AG04450 (cell line): ENCODE data around the gene KRTCAP3. TPM values are rescaled to one million over a fixed set of nuclear protein-coding genes. Genes with fewer than 3 reads are reported as not detected.

Experiments
- CTCF ChIA-PET: fragments of 300-600, 350-600 bp; formaldehyde crosslinking; extraction: SDS; loops from one replicate; lab custom pipeline; 2022; ENCODE audit warnings: antibody characterized with exemption, inconsistent platforms; lab: Charles Lee
- POLR2A ChIA-PET: fragments of 350-600 bp; formaldehyde crosslinking; extraction: SDS; loops from one replicate; lab custom pipeline; 2021; ENCODE audit warnings: antibody characterized with exemption, inconsistent platforms; lab: Yijun Ruan, JAX
- DNase-seq: peaks from one replicate; pipeline ENCODE4 v3.0.0-alpha.2; 2011; ENCODE audit warnings: low read depth, low spot score
- H3K27ac ChIP-seq: one replicate; pipeline ENCODE4 v1.5.1; 2012; ENCODE audit warnings: low read depth, low read length, control low read depth
- H3K27me3 ChIP-seq: one replicate; pipeline ENCODE4 v1.6.0; 2012; ENCODE audit warnings: low read length; ENCODE audit not compliant: control insufficient read depth, insufficient read depth
- H3K4me3 ChIP-seq: 2 replicates; pipeline ENCODE4 v1.5.1; 2011; ENCODE audit warnings: mild to moderate bottlenecking, low read depth, low read length, control low read depth
- H3K9me3 ChIP-seq: 2 replicates; pipeline ENCODE4 v1.5.1; 2012; ENCODE audit warnings: low read length; ENCODE audit not compliant: control insufficient read depth, insufficient read depth
- CTCF ChIP-seq: IDR thresholded peaks from 2 replicates; pipeline ENCODE4 v1.5.1; 2011; ENCODE audit warnings: low read depth, low read length, control low read depth, inconsistent platforms
- polyA minus RNA-seq: library from RNA; depleted of rRNA, polyadenylated mRNA; stranded (reverse); fragments of >200 nt; gene quantifications from 2 replicates; pipeline ENCODE4 v1.2.3, GENCODE V29; 2011; rRNA and poly(A)+ RNA removed
- polyA plus RNA-seq: library from polyadenylated mRNA; depleted of rRNA; stranded (reverse); fragments of >200 nt; gene quantifications from 2 replicates; pipeline ENCODE4 v1.2.3, GENCODE V29; 2011; rRNA removed

KRTCAP3 gene
- polyA plus RNA-seq (0.32 and 0.60 TPM in 2 replicates), polyA minus RNA-seq (not detected in 2 replicates)

GRCh38 chr2:27441958-27442919 is at the start of gene KRTCAP3:
KRTCAP3 (plus strand) TSS chr2:27442381; CDS start chr2:27442413, 32 bp downstream.
- no peaks in the 10 kb centered on the region for H3K27me3 ChIP-seq
- no peak for DNase-seq
- POLR2A ChIA-PET, result interaction anchor here (1.5 kb wide), 1 partner anchor 13 kb away, joined by 5 read pairs; the partner anchor contains the start of gene NRBP1
- CTCF ChIA-PET, result interaction anchor here (1.0 kb wide), 1 partner anchor 241 kb away, joined by 4 read pairs; no protein-coding TSS in a partner anchor
- TF ChIP-seq CTCF, result no peak
- no peak within 1 kb of the TSS for H3K27ac ChIP-seq
- H3K4me3 ChIP-seq, result no peak within 1 kb of the TSS
- H3K9me3 ChIP-seq, result no peaks in the 10 kb centered on the region

- Histone ChIP-seq H3K27ac (no peak overlapping the region), H3K27me3 (no peaks in the 10 kb centered on the region), H3K4me3 (no peak overlapping the region), H3K9me3 (no peaks in the 10 kb centered on the region)
- TF ChIP-seq CTCF, result no peak
- CTCF ChIA-PET, result interaction anchor here (1.1 kb wide), 1 partner anchor 35 kb away, joined by 3 read pairs; no protein-coding TSS in a partner anchor
- DNase-seq, result no peak
- POLR2A ChIA-PET, result no interaction called here
Measured at GRCh38 chr2:27393225-27393624, 49.0 kb upstream of the KRTCAP3 start.

GRCh38 chr2:27398962-27399361 is 43.2 kb upstream of the KRTCAP3 start:
- POLR2A ChIA-PET, result no interaction called here
- no peak for TF ChIP-seq CTCF
- CTCF ChIA-PET, result no interaction called here

GRCh38 chr2:27400348-27401135 is 41.6 kb upstream of the KRTCAP3 start:
- Histone ChIP-seq H3K9me3 (no peaks in the 10 kb centered on the region; the same call in 1 of the 2 replicates), H3K27ac (no peak overlapping the region), H3K27me3 (no peaks in the 10 kb centered on the region), H3K4me3 (no peak overlapping the region)
- no peak for TF ChIP-seq CTCF
- CTCF ChIA-PET, result interaction anchor here (0.8 to 1.3 kb wide), 4 partner anchors 9 to 283 kb away, joined by 3 to 7 read pairs (median 3); partner anchors contain the start of gene PPM1G
- POLR2A ChIA-PET, result no interaction called here
- DNase-seq, result no peak

More at GRCh38 chr2:27398962-27399361, 43.2 kb upstream of the KRTCAP3 start:
- H3K9me3 ChIP-seq, result no peaks in the 10 kb centered on the region; the same call in 1 of the 2 replicates
- H3K27me3 ChIP-seq, result no peaks in the 10 kb centered on the region
- no peak for DNase-seq
- no peak overlapping the region for H3K27ac ChIP-seq
- no peak overlapping the region for H3K4me3 ChIP-seq
